Measurements from ENCODE around the gene GALNT11.

The GALNT11 gene

GRCh38 chr7:152158801-152159587 lies 133.5 kb downstream of the GALNT11 start:
- no peak for DNase-seq

GRCh38 chr7:152161171-152161570 lies 135.7 kb downstream of the GALNT11 start:
- no peak for DNase-seq

- DNase-seq = no peak
Observed at GRCh38 chr7:152162287-152162686, 136.8 kb downstream of the GALNT11 start.

Data from stimulated activated CD8-positive, alpha-beta memory T cell treated with anti-CD3 and anti-CD28 coated beads, Interleukin-4, amount 100 ng/mL, for 48 hours (primary cell).